ENCODE data around the gene PTPRZ1. TPM values are rescaled to one million over a fixed set of nuclear protein-coding genes. Genes with fewer than 3 reads are reported as not detected.

Gene PTPRZ1
- total and polyA plus RNA-seq, 2 donors (not counting 1 experiment from before 2014, with no cell fraction given): not detected

GRCh38 chr7:121904120-121904519 lies 31.2 kb downstream of the PTPRZ1 start:
- Mint-ChIP-seq H3K27ac (no peak overlapping the region), H3K4me3 (no peak overlapping the region), H3K9me3 (ENCODE audit: insufficient read depth) (no peaks in the 10 kb centered on the region), H3K4me1 (no peaks in the 10 kb centered on the region), H3K27me3 (no peaks in the 10 kb centered on the region)
- 78% methylated on average over 1 of the region's 2 CpGs for WGBS (ENCODE audit: insufficient coverage)
- H3K36me3 ChIP-seq (replicated peaks in 1 of 2; ENCODE audit: control extremely low read depth in 1 of 2, control insufficient read depth in 1 of 2, extremely low read depth in 1 of 2, insufficient read depth in 2 of 2, low read length in 1 of 2): no peaks in the 10 kb centered on the region
- CTCF ChIA-PET: no interaction called here
- H3K27ac ChIP-seq (ENCODE audit: low read length in 2 of 2): no peak overlapping the region
- no peak overlapping the region for H3K4me2 ChIP-seq (replicated peaks; ENCODE audit: low read depth, low read length, poor library complexity, severe bottlenecking)
- no peaks in the 10 kb centered on the region for H3K27me3 ChIP-seq (replicated peaks in 1 of 4; ENCODE audit: control extremely low read depth in 1 of 4, control insufficient read depth in 3 of 4, insufficient read depth in 4 of 4, low read length in 3 of 4)
- DNase-seq: no peak
- TF ChIP-seq EZH2 (IDR thresholded peaks at IDR 0.05; ENCODE audit: borderline replicate concordance, insufficient read depth, low read depth, low read length, poor library complexity, severe bottlenecking) (no peak), CTCF (IDR thresholded peaks at IDR 0.05) (no peak)
- no peak for ATAC-seq (ENCODE audit: low read depth)
- no peaks in the 10 kb centered on the region for H4K20me1 ChIP-seq (ENCODE audit: control insufficient read depth, insufficient read depth, low read length, poor library complexity, severe bottlenecking)
- H3K9me3 ChIP-seq (ENCODE audit: control extremely low read depth in 1 of 3, control insufficient read depth in 2 of 3, insufficient read depth in 1 of 3, low read length in 2 of 3): no peaks in the 10 kb centered on the region
- H3K4me1 ChIP-seq (ENCODE audit: control insufficient read depth in 2 of 2, insufficient read depth in 2 of 2, low read length in 2 of 2): no peaks in the 10 kb centered on the region
- POLR2A ChIA-PET: no interaction called here
- no peak overlapping the region for H2AFZ ChIP-seq (ENCODE audit: insufficient read depth, low read depth, low read length, poor library complexity, severe bottlenecking)
- no peak overlapping the region for H3K4me3 ChIP-seq (ENCODE audit: control extremely low read depth in 1 of 5, extremely low read depth in 1 of 5, insufficient read depth in 1 of 5, low read depth in 2 of 5, low read length in 4 of 5)
- H3K79me2 ChIP-seq (ENCODE audit: control insufficient read depth, insufficient read depth, low read length): no peaks in the 10 kb centered on the region
- no peak overlapping the region for H3K9ac ChIP-seq (ENCODE audit: low read length)
- intact Hi-C loops (cut with micrococcal nuclease): no loop called here

- DNase-seq (no peak), ATAC-seq (ENCODE audit: low read depth) (no peak)
- Histone ChIP-seq H3K9ac (ENCODE audit: low read length) (no peak overlapping the region), H3K36me3 (replicated peaks in 1 of 2; ENCODE audit: control extremely low read depth in 1 of 2, control insufficient read depth in 1 of 2, extremely low read depth in 1 of 2, insufficient read depth in 2 of 2, low read length in 1 of 2) (no peaks in the 10 kb centered on the region), H3K4me1 (ENCODE audit: control insufficient read depth in 2 of 2, insufficient read depth in 2 of 2, low read length in 2 of 2) (no peaks in the 10 kb centered on the region), H2AFZ (ENCODE audit: insufficient read depth, low read depth, low read length, poor library complexity, severe bottlenecking) (no peak overlapping the region), H3K79me2 (ENCODE audit: control insufficient read depth, insufficient read depth, low read length) (no peaks in the 10 kb centered on the region), H3K4me3 (ENCODE audit: control extremely low read depth in 1 of 5, extremely low read depth in 1 of 5, insufficient read depth in 1 of 5, low read depth in 2 of 5, low read length in 4 of 5) (no peak overlapping the region), H3K4me2 (replicated peaks; ENCODE audit: low read depth, low read length, poor library complexity, severe bottlenecking) (no peak overlapping the region), H3K27me3 (replicated peaks in 1 of 4; ENCODE audit: control extremely low read depth in 1 of 4, control insufficient read depth in 3 of 4, insufficient read depth in 4 of 4, low read length in 3 of 4) (no peaks in the 10 kb centered on the region), H3K9me3 (ENCODE audit: control extremely low read depth in 1 of 3, control insufficient read depth in 2 of 3, insufficient read depth in 1 of 3, low read length in 2 of 3) (no peaks in the 10 kb centered on the region), H4K20me1 (ENCODE audit: control insufficient read depth, insufficient read depth, low read length, poor library complexity, severe bottlenecking) (no peaks in the 10 kb centered on the region), H3K27ac (ENCODE audit: low read length in 2 of 2) (no peak overlapping the region)
- H3K9me3 Mint-ChIP-seq (ENCODE audit: insufficient read depth): no peaks in the 10 kb centered on the region
- TF ChIP-seq EZH2 (IDR thresholded peaks at IDR 0.05; ENCODE audit: borderline replicate concordance, insufficient read depth, low read depth, low read length, poor library complexity, severe bottlenecking): no peak
- TF ChIP-seq CTCF (IDR thresholded peaks at IDR 0.05): no peak
- intact Hi-C loops (cut with micrococcal nuclease): no loop called here
- no peaks in the 10 kb centered on the region for H3K4me1 Mint-ChIP-seq
- H3K27me3 Mint-ChIP-seq: no peaks in the 10 kb centered on the region
- ChIA-PET POLR2A (no interaction called here), CTCF (no interaction called here)
- no peak overlapping the region for H3K4me3 Mint-ChIP-seq
- no peak overlapping the region for H3K27ac Mint-ChIP-seq
These were observed 35.1 kb downstream of the PTPRZ1 start for GRCh38 chr7:121908042-121908441.

All from B cell (primary cell).